Right lung (tissue), 5 donors: Measurements from ENCODE around the gene CRYBB3. TPM values are rescaled to one million over a fixed set of nuclear protein-coding genes. Genes with fewer than 3 reads are reported as not detected.

ENCODE experiments used
- polyA plus RNA-seq, 5 donors: library from polyadenylated mRNA; unstranded; fragments of 120-200 nt; gene quantifications; one replicate each; pipeline versions ENCODE4 v1.2.1 to v1.2.3, GENCODE V29; 2013; ENCODE audit warnings: inconsistent platforms in 1 of 5, low replicate concordance in 1 of 5; ENCODE audit not compliant: insufficient read length in 5 of 5, insufficient read depth in 1 of 5

Gene CRYBB3
- polyA plus RNA-seq, 5 donors, result 0.19 to 0.42 (median 0.32) TPM; not detected in 1

Other genes starting within 250 kb of the CRYBB3 start
- 10 to 100 TPM; 18.5 to 22.7 (median 19.8) TPM for gene KIAA1671, start 247.1 kb upstream of the CRYBB3 start, polyA plus RNA-seq
- 1 to 10 TPM in 3 of 5 donors, under 1 TPM in 2; 0.47 to 1.1 (median 1.1) TPM for gene CRYBB2, start 19.8 kb downstream of the CRYBB3 start, polyA plus RNA-seq